ENCODE results near the gene SLC1A1.
"Not testable (repeated sequence)": the region's sequence is repeated elsewhere in the genome, so short reads cannot be mapped to it uniquely, and the experiment has no call there.

The SLC1A1 gene

GRCh38 chr9:4579001-4579400 is 88.7 kb downstream of the SLC1A1 start:
- no peak for DNase-seq (ENCODE audit: low read depth in 2 of 2)

DNA sequence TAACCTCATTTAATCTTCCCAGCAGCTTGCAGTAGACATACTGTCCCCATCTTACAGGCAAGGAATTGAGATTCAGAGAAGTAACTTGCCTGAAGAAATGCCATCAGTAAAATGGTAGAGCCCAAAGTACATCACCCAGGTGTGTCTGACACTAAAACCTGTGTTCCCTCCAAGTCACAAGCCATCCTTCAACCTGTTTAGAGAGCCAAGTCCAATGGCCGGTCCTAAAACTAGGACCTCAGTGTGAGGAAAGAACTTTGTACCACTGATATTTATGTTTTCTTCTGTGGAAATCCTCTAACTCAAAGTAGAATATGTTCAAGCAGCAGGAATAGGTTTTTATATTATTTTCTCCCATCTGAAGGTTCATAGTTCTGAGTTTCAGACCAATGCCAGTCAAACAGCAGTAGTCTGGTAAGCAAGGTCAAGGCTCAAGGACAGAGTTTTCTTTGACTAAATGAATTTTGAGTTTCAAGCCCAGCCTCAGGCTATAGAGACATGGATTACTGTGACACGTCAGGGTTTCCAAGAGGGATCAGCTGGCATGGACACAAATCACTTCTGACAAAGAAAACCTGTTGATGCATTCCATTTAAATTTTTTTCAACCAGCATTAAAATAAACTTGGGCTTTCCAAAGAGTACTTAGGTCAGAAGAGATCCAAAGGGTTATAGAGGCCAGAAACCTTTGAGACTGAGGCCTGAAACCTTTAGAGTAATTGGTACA is 90.9 kb downstream of the SLC1A1 start:
- DNase-seq (ENCODE audit: low read depth in 2 of 2), result no peak

DNA sequence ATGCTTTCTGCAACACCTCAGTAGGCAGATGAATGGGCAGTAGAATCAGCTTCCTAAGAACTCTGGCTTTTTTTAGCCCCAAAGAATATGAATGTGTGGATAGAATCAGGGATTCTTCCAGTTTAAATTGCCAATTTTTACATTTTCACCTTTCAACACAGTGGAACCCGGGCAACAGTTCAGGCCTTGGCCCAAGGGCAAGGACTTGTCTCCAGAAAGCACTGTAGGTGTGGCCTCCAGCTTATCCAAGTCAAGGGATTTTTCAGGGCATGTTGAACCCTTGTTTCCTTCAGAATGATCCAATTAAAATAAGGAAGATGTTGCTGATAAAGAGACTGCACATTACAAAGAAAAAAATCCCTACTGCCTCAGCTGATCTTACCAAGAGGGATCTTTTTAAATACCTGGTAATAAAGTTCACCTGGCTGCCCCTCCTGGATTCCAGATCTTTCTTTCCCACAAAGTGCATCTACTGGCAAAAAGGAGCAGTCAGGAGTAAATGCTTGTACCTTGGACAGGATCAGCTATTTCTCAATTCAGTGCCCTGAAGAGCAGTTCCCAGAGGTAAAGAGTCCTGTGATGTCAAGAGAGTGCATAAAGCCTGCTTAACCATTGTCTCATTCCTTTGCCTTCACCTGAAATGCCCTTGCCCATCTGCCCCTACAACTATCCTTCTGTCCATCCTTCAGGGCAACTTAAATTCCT is 91.7 kb downstream of the SLC1A1 start:
- no peak for DNase-seq (ENCODE audit: low read depth in 2 of 2)

DNA sequence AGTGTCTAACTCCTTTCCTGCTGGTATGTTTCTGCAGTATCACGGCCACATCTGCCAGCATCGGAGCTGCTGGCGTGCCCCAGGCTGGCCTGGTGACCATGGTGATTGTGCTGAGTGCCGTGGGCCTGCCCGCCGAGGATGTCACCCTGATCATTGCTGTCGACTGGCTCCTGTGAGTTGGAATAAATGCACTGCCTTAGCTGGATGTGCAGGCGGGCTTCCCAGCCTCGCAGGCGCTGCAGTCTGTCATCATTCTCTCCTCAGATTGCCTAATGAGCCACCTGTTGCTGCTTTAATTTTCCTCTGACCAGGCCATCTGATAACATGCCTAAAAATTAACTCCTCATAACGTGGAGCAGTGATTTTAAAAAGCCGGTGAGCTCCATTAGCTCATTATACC is 92.7 kb downstream of the SLC1A1 start:
- no peak for DNase-seq (ENCODE audit: low read depth in 2 of 2)

DNA sequence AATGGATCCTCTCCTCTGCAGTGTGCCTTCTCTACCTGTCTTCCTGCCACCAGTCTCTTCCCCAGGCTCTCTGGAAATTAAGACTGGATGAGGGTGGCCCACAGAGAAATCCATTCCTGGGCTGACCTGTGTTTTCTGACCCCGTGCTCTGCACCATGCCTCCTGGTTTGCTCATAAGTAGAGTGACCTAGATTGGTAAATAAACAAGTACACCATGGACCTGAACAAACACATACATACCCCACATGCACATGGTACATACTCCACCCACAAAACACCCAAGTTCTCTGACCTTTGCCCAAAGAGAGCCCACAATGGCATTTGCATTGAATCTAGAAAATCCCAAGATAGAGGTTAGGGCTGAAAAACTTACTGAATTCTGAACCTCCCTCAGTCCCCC is 94.4 kb downstream of the SLC1A1 start:
- no peak for DNase-seq (ENCODE audit: low read depth in 2 of 2)

- DNase-seq (ENCODE audit: low read depth in 2 of 2), result no peak
These were observed 94.9 kb downstream of the SLC1A1 start for GRCh38 chr9:4585135-4585534.

GRCh38 chr9:4588721-4589120 is 98.5 kb downstream of the SLC1A1 start:
- no peak for DNase-seq (ENCODE audit: low read depth in 2 of 2)

GRCh38 chr9:4590430-4591122 is 100.3 kb downstream of the SLC1A1 start:
- no peak for DNase-seq (ENCODE audit: low read depth in 2 of 2)

GRCh38 chr9:4591123-4591500 is 100.8 kb downstream of the SLC1A1 start:
- DNase-seq (ENCODE audit: low read depth in 2 of 2), result no peak

DNA sequence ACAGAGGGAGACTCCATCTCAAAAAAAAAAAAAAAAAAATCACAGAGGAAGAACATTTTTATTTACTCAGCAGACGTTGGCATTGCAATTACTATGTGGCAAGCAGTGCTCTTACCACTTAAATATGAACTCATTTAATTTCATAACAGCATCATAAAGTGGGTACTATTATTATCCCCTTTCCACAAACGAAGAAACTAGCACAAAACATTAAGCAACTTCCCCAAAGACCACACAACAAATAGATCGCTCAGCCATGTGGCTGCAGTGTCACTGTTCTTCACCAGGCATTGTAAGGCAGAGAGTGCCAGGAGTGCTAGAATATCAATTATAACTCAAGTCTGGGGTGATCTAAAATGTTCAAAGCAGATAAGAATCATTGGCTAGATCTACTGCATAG is 102.0 kb downstream of the SLC1A1 start:
- DNase-seq (ENCODE audit: low read depth in 2 of 2), result no peak

DNA sequence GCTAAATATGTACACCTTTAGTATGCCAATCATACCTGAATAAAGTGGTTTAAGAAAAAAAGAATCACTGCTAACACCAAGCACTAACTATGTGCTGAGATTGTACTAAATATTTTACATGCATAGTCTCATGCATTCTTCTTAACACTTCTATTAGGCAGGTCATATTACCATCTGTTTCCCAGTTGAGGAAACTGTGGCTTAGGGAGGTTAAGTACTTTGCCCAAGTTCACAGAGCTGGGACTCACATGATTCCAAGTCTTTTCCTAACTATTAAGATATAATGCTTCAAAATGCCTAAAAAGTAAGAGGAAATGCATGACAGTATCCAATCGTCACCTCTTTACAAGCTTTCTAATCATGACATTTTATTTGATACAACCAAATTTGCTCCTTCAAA is 102.6 kb downstream of the SLC1A1 start:
- no peak for DNase-seq (ENCODE audit: low read depth in 2 of 2)

DNA sequence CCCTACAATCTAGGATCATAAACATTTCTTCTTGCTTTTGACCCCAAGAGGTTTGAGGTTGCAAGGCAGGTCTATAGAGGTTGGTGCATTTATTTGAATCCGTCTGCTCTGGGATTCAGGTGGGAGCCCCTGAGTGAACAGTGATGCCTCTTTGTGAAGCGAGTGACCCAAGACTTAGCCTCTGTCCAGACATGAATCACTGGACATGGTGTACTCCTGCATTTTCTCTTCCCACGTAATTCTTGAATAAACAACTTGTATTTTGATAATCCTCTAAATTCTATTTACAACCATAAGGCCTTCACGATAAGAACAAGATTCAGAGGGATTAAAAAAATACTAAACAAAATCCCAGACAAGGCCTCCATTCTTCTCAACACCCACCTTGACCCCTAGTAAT is 104.3 kb downstream of the SLC1A1 start:
- DNase-seq (ENCODE audit: low read depth in 2 of 2), result no peak

- DNase-seq (ENCODE audit: low read depth in 2 of 2), result no peak
These were observed 104.7 kb downstream of the SLC1A1 start for GRCh38 chr9:4594994-4595393.

GRCh38 chr9:4596165-4596922 is 106.1 kb downstream of the SLC1A1 start:
- DNase-seq (ENCODE audit: low read depth in 2 of 2), result no peak

DNA sequence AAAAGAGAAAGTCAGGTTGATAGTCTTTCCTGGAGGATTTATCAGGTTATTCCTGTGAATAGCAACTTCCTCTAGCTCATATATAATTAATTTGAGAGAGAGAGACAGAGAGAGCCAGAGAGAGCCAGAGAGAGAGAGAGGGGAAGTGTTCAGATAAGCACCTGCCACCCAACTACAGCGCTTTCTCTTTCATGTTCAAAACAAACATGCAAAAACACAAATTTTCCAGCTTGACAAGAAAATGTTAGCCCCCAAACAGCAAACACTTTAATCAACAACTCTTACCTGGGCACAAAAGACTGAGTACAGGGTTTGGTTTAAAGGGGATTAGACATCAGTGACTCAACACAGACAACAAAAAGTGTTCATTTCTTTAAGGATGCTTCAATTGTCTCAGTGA is 110.1 kb downstream of the SLC1A1 start:
- no peak for DNase-seq (ENCODE audit: low read depth in 2 of 2)

DNA sequence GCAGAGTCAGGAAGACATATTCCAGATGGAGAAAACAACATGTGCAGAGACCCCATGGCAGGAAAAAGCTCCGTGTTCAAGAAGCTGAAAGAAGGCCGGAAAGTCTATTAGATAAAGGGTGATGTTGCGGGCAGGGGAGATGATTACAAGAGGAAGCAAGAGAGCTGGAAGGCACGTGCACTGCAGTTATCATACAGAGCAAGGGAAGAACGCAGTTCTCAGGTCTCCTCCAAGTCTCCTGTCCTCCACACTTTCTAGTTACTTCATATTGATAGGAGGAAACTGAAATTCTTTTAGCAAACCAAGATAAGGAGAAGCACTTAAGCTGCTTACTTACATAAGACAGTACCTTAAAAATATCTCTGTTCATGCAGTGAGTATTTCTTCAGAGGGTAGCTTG is 113.6 kb downstream of the SLC1A1 start:
- no peak for DNase-seq (ENCODE audit: low read depth in 2 of 2)

DNA sequence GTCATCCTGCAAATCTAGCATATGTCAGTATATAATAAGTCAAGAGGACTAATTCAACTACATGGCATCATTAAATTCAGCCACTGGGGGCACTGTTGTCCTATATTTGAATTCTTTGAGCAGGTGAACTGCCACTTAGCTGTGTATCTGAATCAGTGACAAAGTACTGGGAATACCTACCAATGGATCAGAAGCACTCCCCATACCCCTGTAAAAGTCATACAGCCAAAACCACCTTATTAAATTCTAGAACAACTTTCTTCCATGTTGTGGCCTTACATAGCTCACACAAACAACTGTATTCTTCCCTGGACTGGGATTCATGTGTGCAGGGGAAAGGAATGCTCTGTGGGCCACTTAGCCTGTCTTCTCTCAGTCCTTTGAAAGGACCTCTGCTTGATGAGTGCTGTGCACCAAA is 114.4 kb downstream of the SLC1A1 start:
- DNase-seq (ENCODE audit: low read depth in 2 of 2), result peak; percentile 11 to 28

GRCh38 chr9:4606033-4606432 is 115.8 kb downstream of the SLC1A1 start:
- not testable (repeated sequence) for DNase-seq (ENCODE audit: low read depth in 2 of 2)

DNA sequence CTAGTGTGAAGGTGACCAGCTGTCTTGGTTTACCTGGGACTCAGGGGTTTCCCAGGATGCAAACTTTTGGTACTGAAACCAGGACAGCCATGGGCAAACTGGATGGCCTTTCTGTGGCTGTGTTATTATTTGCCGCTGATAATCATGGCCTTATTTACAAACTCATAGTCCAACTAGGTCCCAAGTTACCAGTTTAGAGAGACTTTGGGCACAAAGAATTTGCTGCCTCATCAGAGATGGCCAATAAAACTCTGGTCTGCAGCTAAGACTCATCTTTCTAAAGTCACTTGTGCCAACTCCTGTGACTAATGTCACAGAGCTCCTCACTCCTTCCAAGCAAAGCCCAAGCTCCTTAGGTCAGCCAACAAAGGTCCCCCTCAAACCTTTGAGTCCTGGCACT is 124.4 kb downstream of the SLC1A1 start:
- no peak for DNase-seq (ENCODE audit: low read depth in 2 of 2)

DNA sequence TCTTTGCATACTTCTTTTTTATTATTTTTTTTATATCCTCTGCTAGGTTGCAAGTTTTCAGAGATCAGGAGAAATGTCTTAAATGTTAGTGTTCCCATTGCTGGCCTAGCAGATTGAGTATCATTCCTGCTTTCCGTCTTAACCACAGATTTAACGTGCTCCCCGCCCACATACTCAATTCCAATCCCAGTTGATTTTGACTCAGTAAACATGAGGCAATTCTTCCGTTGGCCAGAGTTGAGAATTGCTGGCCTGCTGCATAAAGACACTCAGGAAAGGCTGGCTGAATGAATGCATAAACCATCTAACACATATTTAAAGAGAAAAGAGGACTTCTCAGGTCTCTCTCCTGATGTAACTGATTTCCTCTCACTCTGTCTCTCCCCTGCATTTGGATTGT is 125.0 kb downstream of the SLC1A1 start:
- DNase-seq (ENCODE audit: low read depth in 2 of 2), result no peak

- no peak for DNase-seq (ENCODE audit: low read depth in 2 of 2)
These were observed 125.5 kb downstream of the SLC1A1 start for GRCh38 chr9:4615778-4616177.

DNA sequence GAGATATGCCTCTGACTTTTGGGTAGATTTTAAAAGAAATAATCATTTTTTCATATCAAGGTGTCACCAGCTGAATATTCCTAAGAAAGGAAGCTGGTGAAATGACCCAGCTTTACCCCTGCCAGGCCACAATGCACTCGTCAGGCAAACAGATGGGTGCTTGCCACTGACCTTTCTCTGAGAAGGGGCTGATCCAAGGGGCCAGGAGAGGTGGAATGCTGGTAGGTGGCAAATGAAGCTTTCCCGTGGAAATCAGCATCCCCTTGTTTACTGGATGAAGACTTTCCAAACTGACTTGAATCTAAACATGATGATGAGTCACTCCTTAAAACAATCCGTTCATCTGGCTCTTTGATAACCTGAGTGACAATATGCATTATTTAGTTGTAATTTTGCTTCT is 127.5 kb downstream of the SLC1A1 start:
- no peak for DNase-seq (ENCODE audit: low read depth in 2 of 2)
